ENCODE measurements around the gene MRPS6. TPM values are rescaled to one million over a fixed set of nuclear protein-coding genes. Genes with fewer than 3 reads are reported as not detected.

Gene MRPS6
- total RNA-seq, 1 experiment from 2014 or later = 115 TPM

GRCh38 chr21:34154878-34155277 lies 81.5 kb downstream of the MRPS6 start:
- DNase-seq (ENCODE audit: low spot score) = no peak
- Histone ChIP-seq H3K27me3 (replicated peaks; ENCODE audit: insufficient read depth, low read depth, low read length, poor library complexity) (no peaks in the 10 kb centered on the region), H3K4me3 (ENCODE audit: low read depth, low read length, poor library complexity, severe bottlenecking) (no peak overlapping the region), H3K27ac (ENCODE audit: low read depth, low read length, poor library complexity, severe bottlenecking) (no peak overlapping the region), H3K4me1 (ENCODE audit: insufficient read depth, low read length, poor library complexity, severe bottlenecking) (no peaks in the 10 kb centered on the region), H3K9me3 (ENCODE audit: low read depth, low read length, poor library complexity, severe bottlenecking) (peaks cover 4% of the 10 kb centered on the region), H3K36me3 (ENCODE audit: insufficient read depth, low read length, poor library complexity, severe bottlenecking) (no peaks in the 10 kb centered on the region)
- TF ChIP-seq EZH2 (IDR thresholded peaks at IDR 0.05; ENCODE audit: borderline replicate concordance, low read depth, low read length, poor library complexity, severe bottlenecking) = no peak
- no peak for TF ChIP-seq CTCF (conservative IDR thresholded peaks at IDR 0.05; ENCODE audit: low read depth, low read length)
- POLR2A ChIA-PET (ENCODE audit: low non-redundant PET) = no interaction called here
- BruUV-seq (replicated peaks) = no TSS peak
- intact Hi-C loops (cut with micrococcal nuclease; ENCODE audit: unreplicated experiment) = no loop called here
- CTCF ChIA-PET = no interaction called here

GRCh38 chr21:34156957-34157356 lies 83.6 kb downstream of the MRPS6 start:
- no TSS peak for BruUV-seq (replicated peaks)
- Histone ChIP-seq H3K9me3 (ENCODE audit: low read depth, low read length, poor library complexity, severe bottlenecking) (no peaks in the 10 kb centered on the region), H3K27me3 (replicated peaks; ENCODE audit: insufficient read depth, low read depth, low read length, poor library complexity) (no peaks in the 10 kb centered on the region), H3K36me3 (ENCODE audit: insufficient read depth, low read length, poor library complexity, severe bottlenecking) (no peaks in the 10 kb centered on the region), H3K4me1 (ENCODE audit: insufficient read depth, low read length, poor library complexity, severe bottlenecking) (no peaks in the 10 kb centered on the region), H3K27ac (ENCODE audit: low read depth, low read length, poor library complexity, severe bottlenecking) (no peak overlapping the region), H3K4me3 (ENCODE audit: low read depth, low read length, poor library complexity, severe bottlenecking) (no peak overlapping the region)
- ChIA-PET POLR2A (ENCODE audit: low non-redundant PET) (no interaction called here), CTCF (no interaction called here)
- DNase-seq (ENCODE audit: low spot score) = no peak
- TF ChIP-seq EZH2 (IDR thresholded peaks at IDR 0.05; ENCODE audit: borderline replicate concordance, low read depth, low read length, poor library complexity, severe bottlenecking) (no peak), CTCF (conservative IDR thresholded peaks at IDR 0.05; ENCODE audit: low read depth, low read length) (no peak)
- intact Hi-C loops (cut with micrococcal nuclease; ENCODE audit: unreplicated experiment) = no loop called here

GRCh38 chr21:34157521-34157920 lies 84.1 kb downstream of the MRPS6 start:
- intact Hi-C loops (cut with micrococcal nuclease; ENCODE audit: unreplicated experiment) = no loop called here
- ChIA-PET POLR2A (ENCODE audit: low non-redundant PET) (no interaction called here), CTCF (no interaction called here)
- TF ChIP-seq CTCF (conservative IDR thresholded peaks at IDR 0.05; ENCODE audit: low read depth, low read length) (no peak), EZH2 (IDR thresholded peaks at IDR 0.05; ENCODE audit: borderline replicate concordance, low read depth, low read length, poor library complexity, severe bottlenecking) (no peak)
- Histone ChIP-seq H3K9me3 (ENCODE audit: low read depth, low read length, poor library complexity, severe bottlenecking) (no peaks in the 10 kb centered on the region), H3K4me3 (ENCODE audit: low read depth, low read length, poor library complexity, severe bottlenecking) (no peak overlapping the region), H3K36me3 (ENCODE audit: insufficient read depth, low read length, poor library complexity, severe bottlenecking) (no peaks in the 10 kb centered on the region), H3K27ac (ENCODE audit: low read depth, low read length, poor library complexity, severe bottlenecking) (no peak overlapping the region), H3K27me3 (replicated peaks; ENCODE audit: insufficient read depth, low read depth, low read length, poor library complexity) (no peaks in the 10 kb centered on the region), H3K4me1 (ENCODE audit: insufficient read depth, low read length, poor library complexity, severe bottlenecking) (no peaks in the 10 kb centered on the region)
- no TSS peak for BruUV-seq (replicated peaks)
- DNase-seq (ENCODE audit: low spot score) = no peak
